Motor neuron (in vitro differentiated cells): ENCODE results near the gene CAGE1. TPM values are rescaled to one million over a fixed set of nuclear protein-coding genes. Genes with fewer than 3 reads are reported as not detected.
A peak's percentile ranks its signal among the peaks of the same experiment; 100 is the strongest.

Experiments used
- ATAC-seq, 8 experiments: fragments of 200-7000 bp; cut with Tn5 transposase; replicated peaks in 6 of 8; 2 replicates each; pipeline ENCODE4 v1.8.0; 2021; ENCODE audit warnings: mild to moderate bottlenecking in 8 of 8, moderate library complexity in 8 of 8
- H3K27ac ChIP-seq, 2 donors: fragments of 250-450 bp; sonication (Bioruptor Pico); 2 replicates each; pipeline ENCODE4 v1.9.0; 2021; ENCODE audit warnings: antibody characterized with exemption in 2 of 2, mild to moderate bottlenecking in 2 of 2, moderate library complexity in 1 of 2
- H3K4me1 ChIP-seq, 2 donors: fragments of 250-450 bp; sonication (Bioruptor Pico); replicated peaks in 1 of 2; 2 replicates each; pipeline ENCODE4 v1.6.1; 2021; ENCODE audit warnings: antibody characterized with exemption in 2 of 2, mild to moderate bottlenecking in 2 of 2, moderate library complexity in 1 of 2
- H3K4me3 ChIP-seq, 5 donors: fragments of 250-450 bp; sonication (Bioruptor Pico); 2 replicates each; pipeline ENCODE4 v1.9.0; 2021; ENCODE audit warnings: antibody characterized with exemption in 5 of 5, mild to moderate bottlenecking in 5 of 5, moderate library complexity in 4 of 5
- WGBS, 10 experiments: fragments of 450-650 bp; shearing (Covaris generic); methylation state at CpG; one replicate each; pipeline ENCODE4 v1.0.0; 2022; 5-methylcytosine and 5-hydroxymethylcytosine counted together
- in situ Hi-C, 9 experiments: fragments of 400-800 bp; cut with MboI; loops; one replicate each; pipeline ENCODE4 v1.15.0; 2021; ENCODE audit warnings: low sequenced_read_pairs in 9 of 9, low pct_unique_long_range_greater_than_20kb in 2 of 9; ENCODE audit not compliant: unreplicated experiment in 9 of 9
- total RNA-seq, 8 experiments: library from RNA; unstranded; fragments of 300-600 nt; gene quantifications; 2 replicates each; pipeline versions ENCODE4 v1.2.3 to v1.2.4, GENCODE V29; 2022

Gene CAGE1
- total RNA-seq, 8 experiments from 2014 or later: 0.07 to 0.22 (median 0.15) TPM; not detected in 1

DNA sequence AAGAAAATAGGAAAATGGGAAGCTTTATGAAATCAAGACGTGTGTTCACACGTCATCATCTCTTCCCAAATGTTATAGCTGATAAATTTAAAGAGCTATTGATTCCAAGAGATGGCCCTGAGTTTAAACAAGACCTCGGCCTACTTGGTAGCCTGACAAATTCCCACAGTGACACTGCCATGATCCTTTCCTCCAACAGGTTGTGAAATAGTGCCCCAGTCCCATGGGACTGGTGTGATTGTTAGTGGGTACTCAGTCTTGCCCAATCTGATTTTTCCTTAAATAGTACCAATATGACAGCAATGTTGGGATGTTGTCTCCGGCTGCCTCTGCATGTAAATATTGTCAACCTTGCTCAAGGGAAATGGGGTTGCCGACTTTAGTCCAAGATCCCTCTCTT, 34.5 kb upstream of the CAGE1 start:
- no peak overlapping the region for H3K27ac ChIP-seq
- no peak for ATAC-seq
- 80 to 100% (median 97%) methylated on average over 1 to 5 of the region's 5 CpGs; no CpG with 5 or more reads in 1 of the 10 experiments for WGBS, 10 experiments
- in situ Hi-C loops: loop anchor here in 2 of 9 experiments (25.0 kb wide), 2 partner anchors 163 to 188 kb away; partner anchors contain the start of gene SNRNP48 (in 1 of the 2)
- H3K4me1 ChIP-seq: no peaks in the 10 kb centered on the region
- no peak overlapping the region for H3K4me3 ChIP-seq

DNA sequence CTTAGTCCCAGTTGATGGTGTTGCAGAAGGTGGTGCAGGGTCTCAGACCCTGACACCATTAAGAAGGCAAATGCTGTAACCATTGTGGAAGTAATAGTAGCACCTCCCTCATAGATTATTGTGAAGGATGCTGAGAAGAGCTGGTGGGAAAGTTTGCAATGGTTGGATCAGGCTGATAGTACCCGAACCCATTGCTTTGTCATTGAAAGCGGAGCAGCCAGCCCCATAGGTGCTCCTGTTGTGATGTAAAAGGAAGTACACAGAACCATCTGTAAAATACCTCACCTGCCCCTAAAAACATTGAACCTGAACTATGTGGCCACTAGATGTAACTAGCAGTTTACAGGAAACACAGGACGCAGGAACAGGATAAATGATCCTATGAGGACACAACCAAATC, 31.5 kb upstream of the CAGE1 start:
- Histone ChIP-seq H3K4me3 (no peak overlapping the region), H3K27ac (no peak overlapping the region), H3K4me1 (no peaks in the 10 kb centered on the region)
- in situ Hi-C loops: loop anchor here in 2 of 9 experiments (25.0 kb wide), 2 partner anchors 166 to 191 kb away; partner anchors contain the start of gene SNRNP48 (in 1 of the 2)
- no peak for ATAC-seq
- 79 to 100% (median 93%) methylated on average over 1 to 3 of the region's 3 CpGs; no CpG with 5 or more reads in 3 of the 10 experiments for WGBS, 10 experiments

DNA sequence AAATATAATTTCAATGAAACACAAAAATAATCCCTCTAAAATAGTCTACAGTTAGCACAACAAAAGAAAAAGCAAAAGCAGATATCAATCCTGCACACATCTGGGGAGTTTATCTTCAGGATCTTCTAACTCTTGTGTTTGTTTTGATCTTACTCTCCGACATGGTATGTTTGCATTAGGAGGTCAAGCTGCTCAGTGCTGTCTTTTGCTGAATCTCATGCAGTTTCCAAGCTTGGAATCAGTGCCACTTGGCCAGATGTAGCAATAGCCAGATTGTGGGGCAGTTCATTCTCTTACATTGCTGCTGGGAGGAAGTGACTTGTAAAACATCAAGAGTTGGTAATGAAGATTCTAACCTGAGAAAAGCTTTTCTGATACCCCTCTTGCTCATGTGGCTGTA, 29.5 kb upstream of the CAGE1 start:
- Histone ChIP-seq H3K4me3 (no peak overlapping the region), H3K27ac (no peak overlapping the region), H3K4me1 (no peaks in the 10 kb centered on the region)
- whole genome bisulfite sequencing, 10 experiments: 33 to 100% (median 83%) methylated on average over 1 of the region's 1 CpG; no CpG with 5 or more reads in 3 of the 10 experiments
- in situ Hi-C loops: loop anchor here in 2 of 9 experiments (25.0 kb wide), 2 partner anchors 168 to 193 kb away; partner anchors contain the start of gene SNRNP48 (in 1 of the 2)
- no peak for ATAC-seq

DNA sequence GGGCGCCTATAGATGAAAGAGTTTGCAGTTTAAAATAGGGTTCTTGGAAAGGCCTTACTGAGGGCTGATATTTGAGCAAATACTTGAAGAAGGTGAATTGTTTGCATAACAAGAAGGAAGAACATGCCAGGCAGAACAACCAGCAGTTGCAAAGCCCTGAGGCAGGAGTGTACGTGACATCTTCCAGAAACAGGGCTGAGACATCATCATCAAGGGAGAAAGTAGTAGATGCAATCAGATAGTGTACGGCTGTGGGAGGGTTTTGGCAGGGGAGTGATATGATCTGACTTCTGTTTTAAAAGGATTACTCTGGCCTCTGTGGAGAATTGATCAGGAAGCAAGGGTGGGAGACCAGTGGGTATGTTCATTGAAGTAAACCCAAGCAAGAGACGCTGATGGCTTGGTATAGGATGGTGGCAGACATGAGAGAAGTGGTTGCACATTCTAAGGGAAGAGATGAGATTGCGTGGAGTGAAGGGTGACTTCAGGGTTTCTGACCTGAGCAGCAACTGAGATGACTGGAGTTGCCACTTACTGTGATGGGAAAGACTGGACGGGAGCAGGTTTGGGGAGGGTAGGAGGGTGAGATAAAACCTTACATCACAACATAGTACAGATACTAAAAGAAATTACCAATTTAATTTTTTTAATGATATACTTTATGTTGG, 28.8 kb upstream of the CAGE1 start:
- in situ Hi-C loops: loop anchor here in 2 of 9 experiments (25.0 kb wide), 2 partner anchors 169 to 194 kb away; partner anchors contain the start of gene SNRNP48 (in 1 of the 2)
- peak in 1 of 8 experiments; percentile 20 for ATAC-seq
- no peak overlapping the region for H3K27ac ChIP-seq

DNA sequence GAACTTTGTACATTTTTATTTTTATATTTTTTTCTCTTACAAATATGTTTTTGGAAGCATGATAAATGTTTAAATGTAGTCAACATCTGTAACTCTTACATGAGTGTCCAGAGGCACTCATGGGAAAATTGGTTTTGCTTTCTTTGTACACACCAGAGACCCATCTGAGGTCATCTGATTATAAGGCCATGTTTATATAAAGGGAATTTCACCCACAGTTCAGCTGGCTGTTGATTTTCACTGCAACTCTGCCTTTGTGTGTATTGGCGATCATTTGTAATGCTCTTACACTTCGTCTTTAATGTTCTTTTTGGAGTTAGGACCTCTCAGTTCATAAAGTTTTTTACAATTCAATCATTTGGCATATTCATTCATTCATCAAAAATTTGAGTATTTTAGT, 28.1 kb upstream of the CAGE1 start:
- Histone ChIP-seq H3K4me3 (no peak overlapping the region), H3K27ac (no peak overlapping the region), H3K4me1 (no peaks in the 10 kb centered on the region)
- 67 to 100% (median 89%) methylated on average over 1 to 2 of the region's 2 CpGs; no CpG with 5 or more reads in 1 of the 10 experiments for WGBS, 10 experiments
- ATAC-seq: peak in 1 of 8 experiments; percentile 43
- in situ Hi-C loops: loop anchor here in 2 of 9 experiments (25.0 kb wide), 2 partner anchors 170 to 195 kb away; partner anchors contain the start of gene SNRNP48 (in 1 of the 2)

More for the DNA sequence above, 28.8 kb upstream of the CAGE1 start:
- Histone ChIP-seq H3K4me1 (no peaks in the 10 kb centered on the region), H3K4me3 (no peak overlapping the region)
- WGBS, 10 experiments: 87 to 100% (median 94%) methylated on average over 1 to 6 of the region's 6 CpGs

DNA sequence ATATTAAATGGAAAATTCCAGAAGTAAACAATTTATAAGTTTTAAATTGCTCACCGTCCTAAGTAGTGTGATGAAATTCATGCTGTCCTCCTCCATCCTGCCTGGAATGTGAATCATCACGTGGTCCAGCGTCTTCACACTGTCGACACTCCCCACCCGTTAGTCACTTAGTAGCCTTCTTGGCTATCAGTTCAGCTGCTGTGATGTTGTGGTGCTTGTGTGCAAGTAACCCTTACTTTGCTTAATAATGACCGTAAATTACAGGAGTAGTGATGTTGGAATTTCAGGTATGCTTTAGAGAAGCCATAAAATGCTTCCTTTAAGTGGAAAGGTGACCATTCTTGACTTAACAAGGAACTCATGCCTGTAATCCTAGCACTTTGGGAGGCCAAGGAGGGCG, 25.3 kb upstream of the CAGE1 start:
- Histone ChIP-seq H3K4me3 (no peak overlapping the region), H3K4me1 (peaks cover 0 to 3% of the 10 kb centered on the region in 2 donors), H3K27ac (no peak overlapping the region)
- WGBS, 10 experiments: 17 to 100% (median 83%) methylated on average over 1 to 5 of the region's 7 CpGs; no CpG with 5 or more reads in 3 of the 10 experiments
- ATAC-seq: peak in 2 of 8 experiments; percentile 68 to 81
- in situ Hi-C loops: loop anchor here in 2 of 9 experiments (25.0 kb wide), 2 partner anchors 172 to 197 kb away; partner anchors contain the start of gene SNRNP48 (in 1 of the 2)

DNA sequence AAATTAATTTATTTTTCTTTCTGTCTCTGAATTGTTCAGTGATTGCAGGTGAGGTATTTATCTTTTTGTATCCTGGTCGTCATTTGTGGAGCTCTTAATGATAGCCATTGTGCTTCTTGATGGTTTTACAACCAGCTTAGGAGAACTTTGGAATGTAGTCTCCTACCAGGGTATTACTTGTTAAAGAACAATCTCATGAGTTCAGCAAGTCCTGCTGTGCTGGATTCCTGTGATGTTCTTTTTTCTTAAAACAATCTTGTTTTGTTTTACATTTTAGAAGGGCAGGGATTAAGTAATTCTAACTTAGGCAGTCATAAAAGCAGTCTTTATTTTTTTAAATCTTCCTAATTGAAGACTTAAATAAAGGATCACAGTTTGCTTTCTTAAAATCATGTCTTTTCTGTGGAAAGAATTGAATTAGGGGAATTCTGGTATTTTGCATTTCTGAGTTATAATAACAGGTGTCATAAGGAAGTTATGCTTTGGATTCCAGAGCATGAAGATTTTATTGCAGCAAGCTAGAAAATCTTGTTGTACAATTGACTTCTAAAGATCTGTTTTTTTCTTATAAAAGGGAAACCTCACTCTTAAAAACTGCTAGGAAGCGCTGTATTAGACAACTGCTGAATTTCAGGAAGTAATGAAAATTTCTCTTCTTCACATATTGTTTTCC, 23.7 kb upstream of the CAGE1 start:
- in situ Hi-C loops: loop anchor here in 2 of 9 experiments (25.0 kb wide), 2 partner anchors 174 to 199 kb away; partner anchors contain the start of gene SNRNP48 (in 1 of the 2)
- WGBS, 10 experiments: 42 to 100% (median 56%) methylated on average over 1 to 2 of the region's 2 CpGs
- no peak overlapping the region for H3K27ac ChIP-seq
- no peak for ATAC-seq
- peaks cover 2 to 8% of the 10 kb centered on the region in 2 donors for H3K4me1 ChIP-seq
- no peak overlapping the region for H3K4me3 ChIP-seq

DNA sequence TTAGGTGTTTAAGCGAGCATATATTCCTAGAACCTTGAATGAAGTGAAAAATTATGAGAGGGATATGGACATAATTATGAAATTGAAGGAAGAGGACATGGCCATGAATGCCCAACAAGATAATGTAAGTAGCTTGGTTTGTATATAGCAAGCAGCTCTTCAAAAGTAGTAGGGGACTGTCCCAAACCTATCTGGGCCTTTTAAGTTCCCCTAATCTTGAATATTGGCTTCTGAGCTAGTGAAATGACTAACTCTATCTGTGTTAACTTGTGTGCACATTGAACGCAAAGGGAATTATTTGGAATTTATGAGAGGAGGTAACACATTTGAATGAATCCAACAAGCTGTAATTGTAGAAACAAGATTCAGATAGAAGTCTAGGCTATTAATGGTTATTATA, 21.8 kb upstream of the CAGE1 start:
- Histone ChIP-seq H3K4me3 (no peak overlapping the region), H3K4me1 (peaks cover 2 to 8% of the 10 kb centered on the region in 2 donors), H3K27ac (no peak overlapping the region)
- in situ Hi-C loops: loop anchor here in 2 of 9 experiments (25.0 kb wide), 2 partner anchors 176 to 201 kb away; partner anchors contain the start of gene SNRNP48 (in 1 of the 2)
- 83 to 100% (median 100%) methylated on average over 1 to 2 of the region's 2 CpGs for WGBS, 10 experiments
- ATAC-seq: no peak

DNA sequence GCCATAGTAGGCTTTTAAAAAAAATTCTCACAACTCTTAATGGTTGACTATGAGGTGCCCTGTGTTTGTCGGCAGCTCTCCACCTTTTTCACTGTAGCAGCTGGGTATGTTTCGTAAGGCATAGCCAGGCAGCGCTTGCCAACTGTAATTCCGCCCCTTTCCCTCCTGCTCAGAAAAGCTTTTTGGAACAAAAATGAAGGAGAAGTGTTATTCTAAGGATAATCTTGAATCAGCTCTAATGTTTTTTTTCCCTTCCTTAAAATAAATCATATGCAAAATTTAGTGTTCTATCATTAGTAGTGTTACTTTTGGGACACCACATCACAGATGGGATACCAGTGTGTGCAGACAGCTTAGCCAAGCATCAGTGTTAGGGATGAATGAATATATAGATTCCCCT, 21.3 kb upstream of the CAGE1 start:
- H3K4me3 ChIP-seq: no peak overlapping the region
- WGBS, 10 experiments: 78 to 100% (median 93%) methylated on average over 1 to 4 of the region's 4 CpGs; no CpG with 5 or more reads in 1 of the 10 experiments
- H3K27ac ChIP-seq: no peak overlapping the region
- in situ Hi-C loops: loop anchor here in 2 of 9 experiments (25.0 kb wide), 2 partner anchors 176 to 201 kb away; partner anchors contain the start of gene SNRNP48 (in 1 of the 2)
- no peak for ATAC-seq
- peaks cover 2 to 8% of the 10 kb centered on the region in 2 donors for H3K4me1 ChIP-seq

DNA sequence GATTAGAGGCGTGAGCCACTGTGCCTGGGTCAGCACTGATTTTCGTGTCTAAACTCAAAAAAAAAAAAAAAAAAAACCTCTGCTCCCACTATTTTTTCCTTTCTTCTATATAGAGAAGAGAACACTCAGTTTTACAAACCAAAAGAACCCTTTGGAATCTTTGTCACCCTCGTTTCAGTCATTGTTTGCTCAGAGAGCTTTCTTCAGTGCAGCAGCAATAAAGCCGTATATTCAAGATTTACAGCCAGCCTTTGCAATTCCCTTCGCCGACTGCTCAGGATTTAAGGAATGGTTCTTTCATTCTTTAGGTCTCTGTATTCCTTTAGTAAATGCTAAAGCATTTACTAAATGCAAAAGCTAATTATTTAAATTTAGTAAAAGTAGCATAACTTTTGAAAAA, 20.2 kb upstream of the CAGE1 start:
- WGBS, 10 experiments: 7 to 100% (median 41%) methylated on average over 2 to 6 of the region's 6 CpGs; no CpG with 5 or more reads in 1 of the 10 experiments
- Histone ChIP-seq H3K4me1 (peaks cover 2 to 8% of the 10 kb centered on the region in 2 donors), H3K4me3 (no peak overlapping the region), H3K27ac (no peak overlapping the region)
- in situ Hi-C loops: loop anchor here in 3 of 9 experiments (10.0 to 25.0 kb wide), 3 partner anchors 178 to 203 kb away; partner anchors contain the start of gene SNRNP48 (in 2 of the 3)
- peak in 2 of 8 experiments; percentile 31 to 32 for ATAC-seq

DNA sequence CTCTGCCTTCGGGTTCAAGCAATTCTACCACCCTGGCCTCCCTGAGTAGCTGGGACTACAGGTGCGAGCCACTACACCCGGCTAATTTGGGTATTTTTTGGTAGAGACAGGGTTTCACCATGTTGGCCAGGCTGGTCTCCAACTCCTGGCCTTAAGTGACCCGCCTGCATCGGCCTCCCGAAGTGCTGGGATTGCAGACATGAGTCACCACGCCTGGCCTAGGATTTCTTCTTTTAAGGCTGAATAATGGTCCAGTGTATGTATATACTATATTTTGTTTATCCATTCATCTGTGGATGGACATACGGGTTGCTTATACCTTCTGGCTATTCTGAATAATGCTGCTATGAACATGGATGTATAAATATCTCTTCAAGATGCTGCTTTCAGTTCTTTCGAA, 17.2 kb upstream of the CAGE1 start:
- Histone ChIP-seq H3K4me3 (no peak overlapping the region), H3K27ac (no peak overlapping the region), H3K4me1 (peaks cover 2 to 8% of the 10 kb centered on the region in 2 donors)
- WGBS, 10 experiments: 33 to 100% (median 90%) methylated on average over 1 to 7 of the region's 9 CpGs
- in situ Hi-C loops: loop anchor here in 3 of 9 experiments (10.0 to 25.0 kb wide), 3 partner anchors 181 to 206 kb away; partner anchors contain the start of gene SNRNP48 (in 2 of the 3)
- no peak for ATAC-seq

DNA sequence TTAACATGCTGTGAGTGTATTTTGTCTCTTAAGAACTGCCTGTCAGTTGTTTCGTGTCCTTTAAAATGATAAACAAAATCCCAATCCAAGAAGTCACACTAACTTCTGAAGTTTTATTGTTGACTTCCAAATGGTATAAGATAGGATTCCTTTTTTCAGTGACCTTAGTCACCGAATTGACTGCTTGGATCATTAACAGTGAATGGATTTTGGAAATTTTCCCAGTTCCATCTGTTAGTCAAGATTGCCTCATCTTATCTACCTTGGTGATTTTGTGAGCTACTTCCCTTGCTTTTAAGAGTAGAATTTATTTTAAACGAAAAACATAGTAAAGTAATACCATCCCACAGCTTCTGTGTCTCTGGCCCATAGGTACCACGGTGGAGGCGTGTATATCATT, 15.0 kb upstream of the CAGE1 start:
- no peak for ATAC-seq
- Histone ChIP-seq H3K4me1 (peaks cover 1 to 2% of the 10 kb centered on the region in 2 donors), H3K27ac (no peak overlapping the region), H3K4me3 (no peak overlapping the region)
- in situ Hi-C loops: loop anchor here in 3 of 9 experiments (10.0 to 25.0 kb wide), 3 partner anchors 183 to 208 kb away; partner anchors contain the start of gene SNRNP48 (in 2 of the 3)
- 90 to 100% (median 98%) methylated on average over 1 to 5 of the region's 5 CpGs; no CpG with 5 or more reads in 1 of the 10 experiments for WGBS, 10 experiments
